Stimulated activated CD8-positive, alpha-beta memory T cell treated with anti-CD3 and anti-CD28 coated beads, Interleukin-2, amount 100 ng/mL, for 48 hours (primary cell): ENCODE results near the gene RPS5.
"Not testable (repeated sequence)": the region's sequence is repeated elsewhere in the genome, so short reads cannot be mapped to it uniquely, and the experiment has no call there.

Source experiments
- DNase-seq, 2 donors: peaks; one replicate each; pipeline ENCODE4 v3.0.0-alpha.2; 2020; ENCODE audit warnings: low read depth in 2 of 2

The RPS5 gene

DNA sequence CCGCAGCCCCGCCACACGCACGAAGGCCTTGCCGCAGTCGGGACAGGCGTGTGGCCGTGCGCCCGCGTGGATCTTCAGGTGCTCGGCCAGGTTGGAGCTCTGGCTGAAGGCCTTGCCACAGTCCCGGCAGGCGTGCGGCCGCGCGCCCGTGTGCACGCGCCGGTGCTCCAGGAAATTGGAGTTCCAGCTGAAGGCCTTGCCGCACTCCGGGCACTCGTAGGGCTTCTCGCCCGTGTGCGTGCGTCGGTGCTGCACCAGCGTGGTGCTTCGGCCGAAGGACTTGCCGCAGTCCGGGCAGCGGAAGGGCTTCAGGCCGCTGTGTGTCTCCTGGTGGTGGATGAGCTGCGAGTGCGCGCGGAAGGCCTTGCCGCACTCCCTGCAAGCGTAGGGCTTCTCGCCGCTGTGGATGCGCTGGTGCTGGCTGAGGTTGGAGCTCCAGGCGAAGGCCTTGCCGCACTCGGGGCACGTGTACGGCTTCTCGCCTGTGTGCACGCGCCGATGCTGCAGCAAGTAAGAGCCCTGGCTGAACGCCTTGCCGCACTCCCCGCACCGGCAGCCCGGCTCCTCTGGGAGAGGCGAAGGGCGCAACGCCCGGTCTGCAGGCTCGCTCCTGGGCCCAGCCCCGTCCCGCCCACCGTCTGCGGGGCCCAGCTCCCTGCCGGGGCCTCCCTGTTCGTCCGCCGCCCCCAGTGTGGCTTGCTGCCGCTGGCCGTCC is 30.1 kb upstream of the RPS5 start:
- no peak for DNase-seq

GRCh38 chr19:58357481-58358145 is 29.5 kb upstream of the RPS5 start:
- DNase-seq, result no peak

DNA sequence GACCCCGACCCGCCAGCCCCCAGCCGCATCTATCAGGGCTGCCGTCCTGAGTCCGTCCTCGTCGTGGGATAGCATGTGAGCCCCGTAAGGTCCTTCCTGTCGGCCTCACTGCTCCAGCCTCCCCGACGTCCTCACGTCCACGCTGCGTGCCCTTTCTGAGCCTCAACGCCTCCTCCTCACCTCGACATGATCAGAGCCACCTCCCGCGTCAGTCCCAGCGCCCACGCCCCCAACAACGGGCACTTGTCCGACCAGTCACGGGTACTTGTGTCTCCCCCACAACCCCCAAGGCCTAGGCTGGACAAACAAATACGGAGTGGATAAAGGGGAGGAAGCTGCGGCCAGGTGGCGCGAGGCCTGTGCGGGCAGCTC is 25.2 kb upstream of the RPS5 start:
- DNase-seq, result peak in 1 of 2 donors; percentile 48

- DNase-seq, result peak; percentile 96
These were observed 24.6 kb upstream of the RPS5 start, which contains the start of gene ZNF497 for GRCh38 chr19:58362272-58362994. TSS of gene ZNF497 (minus strand) at chr19:58362751. CDS start at chr19:58357635, 5,116 bp downstream.

GRCh38 chr19:58364146-58364545 is 22.9 kb upstream of the RPS5 start:
- no peak for DNase-seq

DNA sequence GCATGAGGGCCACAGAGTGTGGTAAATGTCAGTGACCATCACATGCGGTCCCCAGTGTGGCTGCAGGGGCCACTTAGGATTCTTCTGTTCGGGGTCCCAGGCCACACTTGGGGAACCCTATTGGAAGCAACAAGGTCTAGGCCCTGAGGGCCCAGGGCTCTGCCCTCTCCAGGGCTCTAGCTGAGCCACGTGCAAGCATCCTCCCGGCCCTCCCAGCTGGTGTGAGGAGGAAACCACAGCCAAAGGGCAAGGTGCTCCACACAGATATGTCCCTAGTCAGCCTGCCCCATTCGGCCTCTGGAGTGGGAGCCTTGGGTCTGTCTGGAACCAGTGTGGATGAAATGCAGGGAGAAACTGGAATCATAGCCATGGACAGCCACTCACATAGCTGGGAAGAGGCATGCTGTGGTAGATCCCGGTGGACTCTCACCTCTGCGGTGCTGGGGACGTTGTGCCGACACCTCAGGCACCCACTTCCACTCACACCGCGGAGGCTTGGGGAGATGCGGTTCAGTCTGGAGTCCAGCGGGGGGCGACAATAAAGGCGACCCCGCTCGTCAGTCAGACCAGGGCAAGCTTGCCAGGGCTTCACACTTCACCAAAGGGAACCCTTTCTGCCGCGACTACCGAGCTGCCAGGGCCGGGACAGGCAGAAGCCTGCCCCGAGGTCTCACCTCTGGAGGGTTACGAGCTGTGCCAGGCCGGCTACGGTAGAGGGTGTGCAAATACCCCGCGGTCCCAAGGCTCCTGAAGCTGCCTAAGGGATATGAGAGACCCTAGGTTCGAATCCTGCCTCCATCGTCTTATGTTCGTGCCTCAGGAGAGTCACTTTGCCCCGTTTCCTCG is 20.3 kb upstream of the RPS5 start:
- DNase-seq, result no peak

DNA sequence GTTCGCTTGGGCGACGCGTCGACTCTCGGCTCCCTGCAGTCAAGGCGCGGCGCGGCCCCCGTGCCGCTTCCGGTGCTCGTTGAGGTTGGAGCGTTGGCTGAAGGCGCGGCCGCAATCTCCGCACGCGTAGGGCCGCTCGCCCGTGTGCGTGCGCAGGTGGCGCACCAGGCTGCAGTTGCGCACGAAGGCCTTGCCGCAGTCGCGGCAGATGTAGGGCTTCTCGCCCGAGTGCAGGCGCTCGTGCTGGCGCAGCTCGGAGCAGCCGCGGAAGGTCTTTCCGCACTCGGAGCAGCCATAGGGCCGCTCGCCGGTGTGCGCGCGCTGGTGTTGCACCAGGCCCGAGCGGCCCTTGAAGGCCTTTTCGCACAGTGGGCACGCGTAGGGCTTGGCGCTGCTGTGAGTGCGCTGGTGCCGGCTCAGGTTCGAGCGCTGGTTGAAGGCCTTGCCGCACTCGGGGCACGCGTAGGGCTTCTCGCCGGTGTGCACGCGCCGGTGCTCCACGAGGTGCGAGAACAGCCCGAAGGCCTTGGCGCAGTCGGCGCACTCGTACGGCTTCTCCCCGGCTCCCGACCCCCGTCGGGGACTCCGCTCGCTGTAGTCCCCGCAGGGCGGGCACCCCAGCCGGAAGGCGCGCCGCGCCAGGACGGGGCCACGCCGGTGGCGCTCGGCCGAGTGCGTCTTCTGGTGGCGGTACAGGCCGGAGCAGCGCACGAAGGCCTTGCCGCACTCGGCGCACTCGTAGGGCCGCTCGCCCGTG is 19.2 kb upstream of the RPS5 start:
- no peak for DNase-seq

GRCh38 chr19:58368561-58369360 is 18.3 kb upstream of the RPS5 start:
- DNase-seq, result no peak

DNA sequence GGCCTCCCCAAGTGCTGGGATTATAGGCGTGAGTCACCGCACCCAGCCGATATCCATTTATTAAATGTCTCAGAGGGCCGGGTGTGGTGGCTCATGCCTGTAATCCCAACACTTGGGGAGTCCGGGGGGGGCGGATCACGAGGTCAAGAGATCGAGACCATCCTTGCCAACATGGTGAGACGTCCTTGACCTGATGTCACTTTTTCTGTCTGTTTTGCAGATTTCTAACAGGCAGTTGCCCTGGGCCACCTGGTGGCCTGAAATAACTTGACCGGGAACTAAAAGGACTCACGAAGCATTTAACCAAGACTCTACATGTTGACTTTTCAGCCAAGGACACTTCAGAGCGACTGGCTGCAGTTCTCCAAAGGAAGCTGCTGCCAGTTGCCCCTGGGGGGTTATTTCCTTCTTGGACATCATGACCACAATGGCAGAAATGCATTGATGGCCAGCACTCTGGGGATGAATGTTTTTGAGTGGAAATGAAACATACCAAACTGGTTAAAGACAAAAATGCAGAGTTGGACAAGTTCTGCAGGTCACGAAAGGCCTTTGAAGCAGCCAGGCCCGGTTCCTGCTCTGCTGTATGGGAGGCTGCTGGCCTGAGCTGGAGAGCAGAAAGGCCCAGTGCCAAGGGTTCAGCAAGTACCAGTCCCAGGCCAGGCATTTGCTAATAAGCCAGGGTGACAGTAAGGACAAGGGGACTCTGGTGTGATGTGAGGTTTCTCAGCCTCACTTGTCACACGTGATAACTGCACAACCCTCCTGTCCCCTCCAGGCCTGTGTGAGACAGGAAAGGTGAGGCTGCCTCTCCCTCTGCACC is 14.5 kb upstream of the RPS5 start:
- no peak for DNase-seq

DNA sequence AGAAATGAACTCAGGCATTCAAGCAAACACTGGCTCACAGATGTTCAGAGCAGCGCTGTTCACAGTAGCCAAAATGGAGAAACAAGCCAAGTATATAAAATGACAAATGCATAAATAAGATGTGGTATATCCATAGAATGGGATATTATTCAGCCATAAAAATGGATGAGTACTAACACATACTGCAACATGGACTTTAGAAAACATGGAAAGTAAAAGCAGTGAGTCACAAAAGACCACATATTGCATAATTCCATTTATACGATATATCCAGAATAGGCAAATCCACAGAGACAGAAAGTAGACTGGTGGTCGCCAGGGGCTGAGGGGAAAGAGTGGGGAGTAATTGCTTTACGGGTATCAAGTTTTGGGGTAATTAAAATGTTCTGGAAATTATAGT is 12.9 kb upstream of the RPS5 start:
- DNase-seq, result no peak

- DNase-seq, result not testable (repeated sequence)
These were observed 10.3 kb upstream of the RPS5 start for GRCh38 chr19:58376724-58377123.

GRCh38 chr19:58379246-58379645 is 7.8 kb upstream of the RPS5 start:
- DNase-seq, result no peak

GRCh38 chr19:58380037-58380661 is 6.9 kb upstream of the RPS5 start:
- DNase-seq, result no peak

GRCh38 chr19:58380662-58381459 is 6.2 kb upstream of the RPS5 start, which contains the start of gene ZNF837:
TSS of gene ZNF837 (minus strand) at chr19:58381030. CDS start at chr19:58369332, 11,698 bp downstream.
- peak; percentile 94 to 95 for DNase-seq

GRCh38 chr19:58381460-58382212 is 5.4 kb upstream of the RPS5 start:
- no peak for DNase-seq

DNA sequence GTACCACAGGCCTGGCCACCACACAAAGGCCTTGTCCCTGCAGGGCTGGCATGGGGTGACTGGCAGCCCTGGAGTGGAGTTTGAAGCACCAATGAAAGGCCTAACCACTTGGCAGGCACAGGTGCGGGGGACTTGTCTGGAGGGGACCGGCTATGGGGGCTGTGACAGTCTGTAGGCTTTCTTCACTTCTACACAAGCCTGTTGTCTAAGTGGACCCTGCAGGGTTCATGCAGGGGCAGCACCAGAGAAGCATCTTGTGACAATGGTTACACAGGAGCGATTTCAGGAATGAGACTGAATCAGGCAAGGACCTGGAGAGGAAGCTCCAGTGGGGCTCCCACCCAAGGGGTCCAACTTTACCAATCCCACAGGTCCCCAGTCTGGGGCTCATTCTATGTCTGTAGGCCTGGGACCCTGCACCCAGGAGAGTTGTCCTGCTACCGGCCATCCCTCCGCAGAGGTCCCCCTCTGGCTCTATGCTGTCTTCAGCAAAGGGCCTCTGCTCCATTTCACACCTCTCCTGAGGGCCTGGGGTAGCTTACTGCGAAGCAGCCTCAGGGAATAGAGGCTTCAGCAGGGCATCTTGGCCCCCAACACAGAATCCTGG is 4.0 kb upstream of the RPS5 start:
- DNase-seq, result no peak
